HepG2 (cell line): ENCODE measurements around the gene ECSIT. TPM values are rescaled to one million over a fixed set of nuclear protein-coding genes. Genes with fewer than 3 reads are reported as not detected.

Source experiments
- FOXP1 ChIP-seq, 2 experiments: fragments of 450-650 bp in 1 of 2; IDR thresholded peaks; 2 replicates each; pipeline ENCODE4 v1.6.1; 2017 to 2018; ENCODE audit warnings: antibody characterized with exemption in 1 of 2
- GLI4 ChIP-seq: sonication (generic); formaldehyde crosslinking; IDR thresholded peaks from 2 replicates; pipeline ENCODE4 v1.5.1; 2020; ENCODE audit warnings: missing genetic modification reagents, mild to moderate bottlenecking, moderate library complexity, borderline replicate concordance
- HNRNPLL ChIP-seq: fragments of 200-400 bp; formaldehyde crosslinking; IDR thresholded peaks from 2 replicates; pipeline ENCODE4 v1.6.1; 2017; ENCODE audit warnings: mild to moderate bottlenecking, low read depth, low read length; ENCODE audit not compliant: poor library complexity, severe bottlenecking
- MTF2 ChIP-seq: sonication (generic); formaldehyde crosslinking; IDR thresholded peaks from 2 replicates; pipeline ENCODE4 v1.5.0; 2020; ENCODE audit warnings: missing genetic modification reagents, borderline replicate concordance
- NCOA5 ChIP-seq: sonication (generic); formaldehyde crosslinking; IDR thresholded peaks from 2 replicates; pipeline ENCODE4 v1.4.0; 2020; ENCODE audit warnings: missing genetic modification reagents
- NONO ChIP-seq, 2 experiments: fragments of 450-650 bp in 1 of 2; sonication (generic) in 1 of 2; formaldehyde crosslinking in 1 of 2; IDR thresholded peaks in 1 of 2; conservative IDR thresholded peaks in 1 of 2; 2 replicates each; pipeline versions ENCODE4 v1.6.1 to v1.8.0; 2017 to 2022; ENCODE audit warnings: mild to moderate bottlenecking in 1 of 2, missing genetic modification reagents in 1 of 2, moderate library complexity in 1 of 2
- PAX8 ChIP-seq: sonication (generic); formaldehyde crosslinking; IDR thresholded peaks from 2 replicates; pipeline ENCODE4 v1.8.0; 2022; ENCODE audit warnings: mild to moderate bottlenecking, missing genetic modification reagents, borderline replicate concordance
- PITX1 ChIP-seq: sonication (generic); formaldehyde crosslinking; IDR thresholded peaks from 2 replicates; pipeline ENCODE4 v1.5.1; 2020; ENCODE audit warnings: mild to moderate bottlenecking, missing genetic modification reagents
- RAD21 ChIP-seq: fragments of 450-650 bp; formaldehyde crosslinking; IDR thresholded peaks from 2 replicates; pipeline ENCODE4 v1.5.0; 2020; ENCODE audit warnings: mild to moderate bottlenecking
- SCMH1 ChIP-seq: sonication (generic); formaldehyde crosslinking; IDR thresholded peaks from 2 replicates; pipeline ENCODE4 v1.9.0; 2021; ENCODE audit warnings: missing genetic modification reagents, mild to moderate bottlenecking, borderline replicate concordance
- TARDBP ChIP-seq: sonication (generic); formaldehyde crosslinking; IDR thresholded peaks from 2 replicates; pipeline ENCODE4 v1.8.0; 2022; ENCODE audit warnings: mild to moderate bottlenecking, missing genetic modification reagents
- YEATS2 ChIP-seq: sonication (generic); formaldehyde crosslinking; IDR thresholded peaks from 2 replicates; pipeline ENCODE4 v1.4.0; 2020; ENCODE audit warnings: missing genetic modification reagents, borderline replicate concordance
- ZFP90 ChIP-seq: sonication (generic); formaldehyde crosslinking; IDR thresholded peaks from 2 replicates; pipeline ENCODE4 v1.8.0; 2022; ENCODE audit warnings: missing genetic modification reagents, mild to moderate bottlenecking, inconsistent platforms, borderline replicate concordance
- ZNF20 ChIP-seq: sonication (generic); formaldehyde crosslinking; IDR thresholded peaks from 2 replicates; pipeline ENCODE4 v1.4.0; 2020; ENCODE audit warnings: mild to moderate bottlenecking, moderate library complexity, missing genetic modification reagents
- ZNF207 ChIP-seq: fragments of 450-650 bp; IDR thresholded peaks from 2 replicates; pipeline ENCODE4 v1.6.1; 2016; ENCODE audit warnings: antibody characterized with exemption, borderline replicate concordance
- ZNF510 ChIP-seq: sonication (generic); formaldehyde crosslinking; IDR thresholded peaks from 2 replicates; pipeline ENCODE4 v1.4.0; 2020; ENCODE audit warnings: low read depth, mild to moderate bottlenecking, missing genetic modification reagents
- ZNF556 ChIP-seq: sonication (generic); formaldehyde crosslinking; IDR thresholded peaks from 2 replicates; pipeline ENCODE4 v1.4.0; 2020; ENCODE audit warnings: mild to moderate bottlenecking, missing genetic modification reagents, borderline replicate concordance
- ZNF607 ChIP-seq: sonication (generic); formaldehyde crosslinking; IDR thresholded peaks from 2 replicates; pipeline ENCODE4 v1.5.1; 2020; ENCODE audit warnings: missing genetic modification reagents, mild to moderate bottlenecking, borderline replicate concordance
- polyA plus RNA-seq, 8 experiments: library from polyadenylated mRNA; depleted of rRNA in 3 of 8; stranded (reverse) in 7 of 8; unstranded in 1 of 8; fragments of >200 nt; fragmentation: Illumina TruSeq in 4 of 8; extraction: Trizol in 4 of 8; gene quantifications; 2 replicates each; pipeline versions ENCODE4 v1.2.1 to v1.2.3, GENCODE V29; 2011 to 2016; ENCODE audit warnings: low read depth in 4 of 8, missing spikeins in 1 of 8, mixed read lengths in 1 of 8; ENCODE audit not compliant: insufficient read depth in 1 of 8
- total RNA-seq, 5 experiments: library from RNA; depleted of rRNA; stranded (reverse); fragments of >200 nt; fragmentation: Illumina TruSeq; extraction: Trizol; gene quantifications; 2 replicates each; pipeline ENCODE4 v1.2.3, GENCODE V29; 2016; ENCODE audit warnings: low read depth in 1 of 5
- TF ChIP-seq, protein P1 (sequence below): sonication (generic); formaldehyde crosslinking; conservative IDR thresholded peaks from 2 replicates; pipeline ENCODE4 v1.4.0; 2020; ENCODE audit warnings: missing genetic modification reagents
- TF ChIP-seq, protein P2 (sequence below): sonication (generic); formaldehyde crosslinking; IDR thresholded peaks from 2 replicates; pipeline ENCODE4 v1.5.1; 2020; ENCODE audit warnings: mild to moderate bottlenecking, missing genetic modification reagents, borderline replicate concordance
- TF ChIP-seq, protein P3 (sequence below): sonication (generic); formaldehyde crosslinking; IDR thresholded peaks from 2 replicates; pipeline ENCODE4 v1.5.0; 2020; ENCODE audit warnings: missing genetic modification reagents, mild to moderate bottlenecking, borderline replicate concordance

ECSIT gene
- total and polyA plus RNA-seq, 2 of the 13 experiments (the other 11 are each of a cell fraction or from before 2014, with no cell fraction given) = 36.4 to 62.3 TPM

DNA sequence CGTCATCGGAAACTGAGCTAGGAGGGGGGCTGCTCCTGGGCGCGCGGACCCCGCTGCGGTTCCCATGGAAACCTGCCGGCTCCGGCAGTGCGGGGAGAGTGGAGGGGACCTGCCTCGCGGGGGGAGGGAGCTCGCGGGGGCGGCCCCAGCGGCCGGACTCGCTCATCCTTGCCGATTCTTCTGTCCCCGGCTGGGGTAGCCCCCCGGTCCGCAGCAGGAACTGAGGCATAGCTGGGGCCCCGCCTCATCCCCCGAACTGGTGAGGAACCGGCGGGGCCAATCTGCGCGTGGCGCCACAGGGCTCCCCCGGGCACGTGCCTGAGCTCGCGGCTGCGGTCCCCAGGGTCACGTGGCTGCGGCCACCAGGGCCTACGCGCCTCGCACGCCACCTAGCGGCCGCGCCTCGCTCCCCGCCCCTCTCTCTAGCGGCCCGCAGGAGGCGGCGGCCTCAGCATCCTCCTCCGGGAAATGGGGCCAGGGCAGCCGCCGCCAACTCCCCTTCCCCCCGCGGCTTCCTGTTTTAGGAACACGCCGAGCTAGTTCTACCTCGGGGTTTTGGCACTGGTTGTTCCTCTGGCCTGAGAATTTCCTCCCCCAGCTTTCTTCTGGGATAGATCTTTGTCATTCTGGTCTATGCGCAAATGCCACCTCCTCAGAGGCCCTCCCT is 46.4 kb downstream of the ECSIT start (continued):
- TF ChIP-seq PITX1 (no peak), HNRNPLL (no peak), GLI4 (CRISPR knock-in tag) (no peak), NONO (IDR thresholded peaks at IDR 0.05) (no peak), NONO (CRISPR knock-in tag; conservative IDR thresholded peaks at IDR 0.05) (no peak; the same call in 1 of the 2 replicates), SCMH1 (CRISPR knock-in tag) (no peak), ZNF607 (CRISPR knock-in tag) (peak; percentile 93), ZFP90 (peak; percentile 65; the same call in 1 of the 2 replicates), YEATS2 (CRISPR knock-in tag) (0 out of 2 replicates have a peak, but pooled peaks have one; percentile 38), MTF2 (CRISPR knock-in tag) (no peak; the same call in 1 of the 2 replicates), ZNF510 (no peak), TARDBP (CRISPR knock-in tag) (peak; percentile 85), RAD21 (CRISPR knock-in tag) (peak; percentile 96), NCOA5 (no peak), PAX8 (CRISPR knock-in tag) (peak; percentile 58; the same call in 1 of the 2 replicates), ZNF207 (no peak), FOXP1 (IDR thresholded peaks at IDR 0.05) (no peak), FOXP1 (CRISPR knock-in tag; IDR thresholded peaks at IDR 0.05) (no peak), ZNF20 (0 out of 2 replicates have a peak, but pooled peaks have one; percentile 67), ZNF556 (CRISPR knock-in tag) (peak; percentile 45; the same call in 1 of the 2 replicates)
- TF ChIP-seq, protein P1, sequence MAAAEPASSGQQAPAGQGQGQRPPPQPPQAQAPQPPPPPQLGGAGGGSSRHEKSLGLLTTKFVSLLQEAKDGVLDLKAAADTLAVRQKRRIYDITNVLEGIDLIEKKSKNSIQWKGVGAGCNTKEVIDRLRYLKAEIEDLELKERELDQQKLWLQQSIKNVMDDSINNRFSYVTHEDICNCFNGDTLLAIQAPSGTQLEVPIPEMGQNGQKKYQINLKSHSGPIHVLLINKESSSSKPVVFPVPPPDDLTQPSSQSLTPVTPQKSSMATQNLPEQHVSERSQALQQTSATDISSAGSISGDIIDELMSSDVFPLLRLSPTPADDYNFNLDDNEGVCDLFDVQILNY (CRISPR knock-in tag) = peak; percentile 56; the same call in 1 of the 2 replicates
- TF ChIP-seq, protein P2, sequence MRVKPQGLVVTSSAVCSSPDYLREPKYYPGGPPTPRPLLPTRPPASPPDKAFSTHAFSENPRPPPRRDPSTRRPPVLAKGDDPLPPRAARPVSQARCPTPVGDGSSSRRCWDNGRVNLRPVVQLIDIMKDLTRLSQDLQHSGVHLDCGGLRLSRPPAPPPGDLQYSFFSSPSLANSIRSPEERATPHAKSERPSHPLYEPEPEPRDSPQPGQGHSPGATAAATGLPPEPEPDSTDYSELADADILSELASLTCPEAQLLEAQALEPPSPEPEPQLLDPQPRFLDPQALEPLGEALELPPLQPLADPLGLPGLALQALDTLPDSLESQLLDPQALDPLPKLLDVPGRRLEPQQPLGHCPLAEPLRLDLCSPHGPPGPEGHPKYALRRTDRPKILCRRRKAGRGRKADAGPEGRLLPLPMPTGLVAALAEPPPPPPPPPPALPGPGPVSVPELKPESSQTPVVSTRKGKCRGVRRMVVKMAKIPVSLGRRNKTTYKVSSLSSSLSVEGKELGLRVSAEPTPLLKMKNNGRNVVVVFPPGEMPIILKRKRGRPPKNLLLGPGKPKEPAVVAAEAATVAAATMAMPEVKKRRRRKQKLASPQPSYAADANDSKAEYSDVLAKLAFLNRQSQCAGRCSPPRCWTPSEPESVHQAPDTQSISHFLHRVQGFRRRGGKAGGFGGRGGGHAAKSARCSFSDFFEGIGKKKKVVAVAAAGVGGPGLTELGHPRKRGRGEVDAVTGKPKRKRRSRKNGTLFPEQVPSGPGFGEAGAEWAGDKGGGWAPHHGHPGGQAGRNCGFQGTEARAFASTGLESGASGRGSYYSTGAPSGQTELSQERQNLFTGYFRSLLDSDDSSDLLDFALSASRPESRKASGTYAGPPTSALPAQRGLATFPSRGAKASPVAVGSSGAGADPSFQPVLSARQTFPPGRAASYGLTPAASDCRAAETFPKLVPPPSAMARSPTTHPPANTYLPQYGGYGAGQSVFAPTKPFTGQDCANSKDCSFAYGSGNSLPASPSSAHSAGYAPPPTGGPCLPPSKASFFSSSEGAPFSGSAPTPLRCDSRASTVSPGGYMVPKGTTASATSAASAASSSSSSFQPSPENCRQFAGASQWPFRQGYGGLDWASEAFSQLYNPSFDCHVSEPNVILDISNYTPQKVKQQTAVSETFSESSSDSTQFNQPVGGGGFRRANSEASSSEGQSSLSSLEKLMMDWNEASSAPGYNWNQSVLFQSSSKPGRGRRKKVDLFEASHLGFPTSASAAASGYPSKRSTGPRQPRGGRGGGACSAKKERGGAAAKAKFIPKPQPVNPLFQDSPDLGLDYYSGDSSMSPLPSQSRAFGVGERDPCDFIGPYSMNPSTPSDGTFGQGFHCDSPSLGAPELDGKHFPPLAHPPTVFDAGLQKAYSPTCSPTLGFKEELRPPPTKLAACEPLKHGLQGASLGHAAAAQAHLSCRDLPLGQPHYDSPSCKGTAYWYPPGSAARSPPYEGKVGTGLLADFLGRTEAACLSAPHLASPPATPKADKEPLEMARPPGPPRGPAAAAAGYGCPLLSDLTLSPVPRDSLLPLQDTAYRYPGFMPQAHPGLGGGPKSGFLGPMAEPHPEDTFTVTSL (CRISPR knock-in tag) = no peak
- TF ChIP-seq, protein P3, sequence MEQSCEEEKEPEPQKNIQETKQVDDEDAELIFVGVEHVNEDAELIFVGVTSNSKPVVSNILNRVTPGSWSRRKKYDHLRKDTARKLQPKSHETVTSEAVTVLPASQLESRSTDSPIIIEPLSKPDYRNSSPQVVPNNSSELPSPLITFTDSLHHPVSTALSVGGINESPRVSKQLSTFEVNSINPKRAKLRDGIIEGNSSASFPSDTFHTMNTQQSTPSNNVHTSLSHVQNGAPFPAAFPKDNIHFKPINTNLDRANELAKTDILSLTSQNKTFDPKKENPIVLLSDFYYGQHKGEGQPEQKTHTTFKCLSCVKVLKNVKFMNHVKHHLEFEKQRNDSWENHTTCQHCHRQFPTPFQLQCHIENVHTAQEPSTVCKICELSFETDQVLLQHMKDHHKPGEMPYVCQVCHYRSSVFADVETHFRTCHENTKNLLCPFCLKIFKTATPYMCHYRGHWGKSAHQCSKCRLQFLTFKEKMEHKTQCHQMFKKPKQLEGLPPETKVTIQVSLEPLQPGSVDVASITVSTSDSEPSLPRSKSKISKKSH (CRISPR knock-in tag) = peak; percentile 72; the same call in 1 of the 2 replicates
